HEK293 (cell line): ENCODE data around the gene ZNRF1.
A peak's percentile ranks its signal among the peaks of the same experiment; 100 is the strongest.

Experiments used
- CTCF ChIA-PET: fragments of 350-600 bp; formaldehyde crosslinking; extraction: SDS; loops from one replicate; lab custom pipeline; 2021; ENCODE audit warnings: antibody characterized with exemption; lab: Yijun Ruan, JAX
- POLR2A ChIA-PET: fragments of 300-600 bp; formaldehyde crosslinking; extraction: SDS; loops from one replicate; lab custom pipeline; 2020; ENCODE audit warnings: antibody characterized with exemption, inconsistent platforms; lab: Yijun Ruan, JAX
- H3K27ac ChIP-seq: fragments of 200-500 bp; sonication (Bioruptor generic); 2 replicates; pipeline ENCODE4 v1.5.1; 2014; ENCODE audit warnings: low read depth, low read length, control low read depth, inconsistent platforms; ENCODE audit errors: extremely low read depth
- H3K36me3 ChIP-seq, 2 experiments: fragments of 200-500 bp in 1 of 2; sonication (Bioruptor generic) in 1 of 2; 1 replicate in 1 of 2; 2 replicates in 1 of 2; pipeline ENCODE4 v1.5.1; 2014 to 2017; ENCODE audit warnings: inconsistent platforms in 2 of 2, low read length in 2 of 2; ENCODE audit not compliant: control insufficient read depth in 2 of 2, insufficient read depth in 1 of 2
- H3K4me1 ChIP-seq: fragments of 200-500 bp; sonication (Bioruptor generic); 2 replicates; pipeline ENCODE4 v1.5.1; 2014; ENCODE audit warnings: mild to moderate bottlenecking, low read length, inconsistent platforms; ENCODE audit not compliant: control insufficient read depth, insufficient read depth
- H3K4me3 ChIP-seq: 2 replicates; pipeline ENCODE4 v1.5.1; 2011; ENCODE audit warnings: low read depth, mild to moderate bottlenecking, control low read depth, low read length, moderate library complexity
- H3K9me3 ChIP-seq: fragments of 200-500 bp; sonication (Bioruptor generic); 2 replicates; pipeline ENCODE4 v1.5.1; 2014; ENCODE audit warnings: low read depth, low read length, inconsistent platforms; ENCODE audit not compliant: control insufficient read depth, insufficient read depth
- TCF7L2 ChIP-seq: IDR thresholded peaks from 2 replicates; pipeline ENCODE4 v1.6.1; 2011; ENCODE audit warnings: low read depth, mild to moderate bottlenecking, inconsistent platforms, low read length, moderate library complexity, borderline replicate concordance
- TRIM28 ChIP-seq: IDR thresholded peaks from 2 replicates; pipeline ENCODE4 v1.6.1; 2011; ENCODE audit warnings: low read length, control low read depth, borderline replicate concordance
- ZFP37 ChIP-seq: fragments of 450-650 bp; formaldehyde crosslinking; IDR thresholded peaks from 2 replicates; pipeline ENCODE4 v1.5.1; 2016; ENCODE audit warnings: missing biosample characterization, missing genetic modification characterization
- ZNF121 ChIP-seq: fragments of 450-650 bp; formaldehyde crosslinking; IDR thresholded peaks from 2 replicates; pipeline ENCODE4 v1.5.1; 2016; ENCODE audit warnings: missing biosample characterization, missing genetic modification characterization
- ZNF132 ChIP-seq: fragments of 450-650 bp; formaldehyde crosslinking; IDR thresholded peaks from 2 replicates; pipeline ENCODE4 v1.5.1; 2017; ENCODE audit warnings: missing biosample characterization, missing genetic modification characterization, borderline replicate concordance
- ZNF133 ChIP-seq: fragments of 450-650 bp; formaldehyde crosslinking; IDR thresholded peaks from 2 replicates; pipeline ENCODE4 v1.5.1; 2016; ENCODE audit warnings: missing biosample characterization, missing genetic modification characterization
- ZNF211 ChIP-seq: fragments of 450-650 bp; formaldehyde crosslinking; IDR thresholded peaks from 2 replicates; pipeline ENCODE4 v1.5.1; 2016; ENCODE audit warnings: low read depth, missing biosample characterization, missing genetic modification characterization
- ZNF221 ChIP-seq: fragments of 450-650 bp; formaldehyde crosslinking; IDR thresholded peaks from 2 replicates; pipeline ENCODE4 v1.5.1; 2017; ENCODE audit warnings: missing biosample characterization, missing genetic modification characterization, borderline replicate concordance
- ZNF292 ChIP-seq: fragments of 450-650 bp; formaldehyde crosslinking; IDR thresholded peaks from 2 replicates; pipeline ENCODE4 v1.5.1; 2016; ENCODE audit warnings: low read depth, missing biosample characterization, missing genetic modification characterization, borderline replicate concordance
- ZNF302 ChIP-seq: fragments of 450-650 bp; formaldehyde crosslinking; IDR thresholded peaks from 2 replicates; pipeline ENCODE4 v1.5.1; 2016; ENCODE audit warnings: missing biosample characterization, missing genetic modification characterization, low read depth
- ZNF37A ChIP-seq: fragments of 450-650 bp; IDR thresholded peaks from 2 replicates; pipeline ENCODE4 v1.5.1; 2018; ENCODE audit warnings: missing biosample characterization, missing genetic modification characterization
- ZNF530 ChIP-seq: fragments of 450-650 bp; formaldehyde crosslinking; IDR thresholded peaks from 2 replicates; pipeline ENCODE4 v1.5.1; 2016; ENCODE audit warnings: low read depth, missing biosample characterization, missing genetic modification characterization
- ZNF677 ChIP-seq: fragments of 450-650 bp; IDR thresholded peaks from 2 replicates; pipeline ENCODE4 v1.5.0; 2018; ENCODE audit warnings: missing biosample characterization, mild to moderate bottlenecking, missing genetic modification characterization, moderate library complexity
- ZNF768 ChIP-seq: fragments of 450-650 bp; formaldehyde crosslinking; IDR thresholded peaks from 2 replicates; pipeline ENCODE4 v1.5.1; 2018; ENCODE audit warnings: missing biosample characterization, mild to moderate bottlenecking, missing genetic modification characterization
- TF ChIP-seq, protein P1 (sequence below): fragments of 450-650 bp; formaldehyde crosslinking; IDR thresholded peaks from 2 replicates; pipeline ENCODE4 v1.5.1; 2016; ENCODE audit warnings: missing biosample characterization, missing genetic modification characterization
- TF ChIP-seq, protein P2 (sequence below): fragments of 450-650 bp; formaldehyde crosslinking; optimal IDR thresholded peaks from 2 replicates; pipeline ENCODE3; 2016; ENCODE audit warnings: missing biosample characterization, mild to moderate bottlenecking, missing genetic modification characterization
- TF ChIP-seq, protein P3 (sequence below): fragments of 450-650 bp; formaldehyde crosslinking; IDR thresholded peaks from 2 replicates; pipeline ENCODE4 v1.5.1; 2016; ENCODE audit warnings: missing biosample characterization, missing genetic modification characterization

Gene ZNRF1

DNA sequence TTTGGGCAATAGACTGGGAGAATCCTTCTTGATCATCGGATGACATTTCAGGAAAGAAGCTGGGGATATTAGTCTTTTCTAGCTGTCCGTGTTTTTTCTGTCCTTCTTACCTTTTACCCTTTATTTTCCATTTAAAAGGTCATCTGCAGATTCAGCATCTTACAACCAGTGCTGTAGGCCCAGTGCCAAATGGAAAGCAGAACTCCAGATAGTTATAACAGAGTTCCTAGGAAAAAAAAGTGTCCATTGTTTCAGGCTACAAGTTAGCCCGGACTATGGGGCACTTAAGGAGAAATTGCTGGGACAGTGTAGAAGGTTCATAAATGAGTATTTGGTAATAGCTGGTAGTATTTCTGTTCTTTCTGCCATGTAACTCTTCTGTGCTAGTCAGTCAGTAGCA is 89.4 kb downstream of the ZNRF1 start:
- Histone ChIP-seq H3K27ac (no peak overlapping the region), H3K4me3 (no peak overlapping the region), H3K4me1 (no peaks in the 10 kb centered on the region), H3K9me3 (no peaks in the 10 kb centered on the region), H3K36me3 (no peaks in the 10 kb centered on the region)
- POLR2A ChIA-PET = no interaction called here
- CTCF ChIA-PET = interaction anchor here (0.6 kb wide), 1 partner anchor 90 kb away, joined by 3 read pairs; the partner anchor contains the start of gene ZNRF1
- TF ChIP-seq TRIM28 (no peak), ZNF221 (no peak), ZNF677 (tag by site-specific recombination) (no peak), ZNF37A (tag by site-specific recombination) (no peak), ZNF530 (tag by site-specific recombination) (no peak), ZNF292 (tag by site-specific recombination) (no peak), ZNF302 (tag by site-specific recombination) (no peak), ZFP37 (tag by site-specific recombination) (no peak), ZNF133 (tag by site-specific recombination) (no peak), ZNF768 (no peak), ZNF132 (tag by site-specific recombination) (no peak), TCF7L2 (no peak)
- TF ChIP-seq, protein P1, sequence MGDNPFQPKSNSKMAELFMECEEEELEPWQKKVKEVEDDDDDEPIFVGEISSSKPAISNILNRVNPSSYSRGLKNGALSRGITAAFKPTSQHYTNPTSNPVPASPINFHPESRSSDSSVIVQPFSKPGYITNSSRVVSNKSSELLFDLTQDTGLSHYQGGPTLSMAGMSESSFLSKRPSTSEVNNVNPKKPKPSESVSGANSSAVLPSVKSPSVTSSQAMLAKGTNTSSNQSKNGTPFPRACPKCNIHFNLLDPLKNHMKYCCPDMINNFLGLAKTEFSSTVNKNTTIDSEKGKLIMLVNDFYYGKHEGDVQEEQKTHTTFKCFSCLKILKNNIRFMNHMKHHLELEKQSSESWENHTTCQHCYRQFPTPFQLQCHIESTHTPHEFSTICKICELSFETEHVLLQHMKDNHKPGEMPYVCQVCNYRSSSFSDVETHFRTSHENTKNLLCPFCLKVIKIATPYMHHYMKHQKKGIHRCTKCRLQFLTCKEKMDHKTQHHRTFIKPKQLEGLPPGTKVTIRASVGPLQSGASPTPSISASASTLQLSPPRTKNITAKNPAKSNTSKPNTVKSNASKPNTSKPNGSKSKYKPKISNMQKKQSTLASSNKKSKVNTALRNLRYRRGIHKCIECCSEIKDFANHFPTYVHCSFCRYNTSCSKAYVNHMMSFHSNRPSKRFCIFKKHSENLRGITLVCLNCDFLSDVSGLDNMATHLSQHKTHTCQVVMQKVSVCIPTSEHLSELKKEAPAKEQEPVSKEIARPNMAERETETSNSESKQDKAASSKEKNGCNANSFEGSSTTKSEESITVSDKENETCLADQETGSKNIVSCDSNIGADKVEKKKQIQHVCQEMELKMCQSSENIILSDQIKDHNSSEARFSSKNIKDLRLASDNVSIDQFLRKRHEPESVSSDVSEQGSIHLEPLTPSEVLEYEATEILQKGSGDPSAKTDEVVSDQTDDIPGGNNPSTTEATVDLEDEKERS (tag by site-specific recombination) = no peak
- TF ChIP-seq, protein P2, sequence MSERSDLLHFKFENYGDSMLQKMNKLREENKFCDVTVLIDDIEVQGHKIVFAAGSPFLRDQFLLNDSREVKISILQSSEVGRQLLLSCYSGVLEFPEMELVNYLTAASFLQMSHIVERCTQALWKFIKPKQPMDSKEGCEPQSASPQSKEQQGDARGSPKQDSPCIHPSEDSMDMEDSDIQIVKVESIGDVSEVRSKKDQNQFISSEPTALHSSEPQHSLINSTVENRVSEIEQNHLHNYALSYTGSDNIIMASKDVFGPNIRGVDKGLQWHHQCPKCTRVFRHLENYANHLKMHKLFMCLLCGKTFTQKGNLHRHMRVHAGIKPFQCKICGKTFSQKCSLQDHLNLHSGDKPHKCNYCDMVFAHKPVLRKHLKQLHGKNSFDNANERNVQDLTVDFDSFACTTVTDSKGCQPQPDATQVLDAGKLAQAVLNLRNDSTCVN (tag by site-specific recombination) = no peak
- TF ChIP-seq, protein P3, sequence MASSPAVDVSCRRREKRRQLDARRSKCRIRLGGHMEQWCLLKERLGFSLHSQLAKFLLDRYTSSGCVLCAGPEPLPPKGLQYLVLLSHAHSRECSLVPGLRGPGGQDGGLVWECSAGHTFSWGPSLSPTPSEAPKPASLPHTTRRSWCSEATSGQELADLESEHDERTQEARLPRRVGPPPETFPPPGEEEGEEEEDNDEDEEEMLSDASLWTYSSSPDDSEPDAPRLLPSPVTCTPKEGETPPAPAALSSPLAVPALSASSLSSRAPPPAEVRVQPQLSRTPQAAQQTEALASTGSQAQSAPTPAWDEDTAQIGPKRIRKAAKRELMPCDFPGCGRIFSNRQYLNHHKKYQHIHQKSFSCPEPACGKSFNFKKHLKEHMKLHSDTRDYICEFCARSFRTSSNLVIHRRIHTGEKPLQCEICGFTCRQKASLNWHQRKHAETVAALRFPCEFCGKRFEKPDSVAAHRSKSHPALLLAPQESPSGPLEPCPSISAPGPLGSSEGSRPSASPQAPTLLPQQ (tag by site-specific recombination) = no peak

DNA sequence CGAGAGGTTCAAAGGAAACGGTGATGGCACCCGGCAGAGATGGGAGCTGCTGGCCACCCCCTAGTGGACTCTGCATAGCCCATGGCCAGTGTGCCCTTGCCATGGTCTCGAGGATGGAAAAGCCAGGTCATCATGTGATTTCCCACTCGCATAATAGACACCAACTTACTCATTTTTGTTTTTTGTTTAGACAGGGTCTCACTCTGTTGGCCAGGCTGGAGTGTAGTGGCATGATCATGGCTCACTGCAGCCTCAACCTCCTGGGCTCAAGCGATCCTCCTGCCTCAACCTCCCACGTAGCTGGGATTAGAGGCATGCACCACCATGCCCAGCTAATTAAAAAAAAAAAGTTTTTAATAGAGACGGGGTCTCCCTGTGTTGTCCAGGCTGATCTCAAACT is 90.1 kb downstream of the ZNRF1 start:
- Histone ChIP-seq H3K36me3 (no peaks in the 10 kb centered on the region), H3K27ac (no peak overlapping the region), H3K9me3 (no peaks in the 10 kb centered on the region), H3K4me1 (no peaks in the 10 kb centered on the region), H3K4me3 (no peak overlapping the region)
- POLR2A ChIA-PET = no interaction called here
- TF ChIP-seq ZNF121 (tag by site-specific recombination) (peak; percentile 31; the same call in 1 of the 2 replicates), ZNF211 (tag by site-specific recombination) (no peak)
- CTCF ChIA-PET = interaction anchor here (0.8 kb wide), 1 partner anchor 22 kb away, joined by 4 read pairs; no protein-coding TSS in a partner anchor
